OCI-LY7 (cell line): ENCODE measurements around the gene OR2V1. TPM values are rescaled to one million over a fixed set of nuclear protein-coding genes. Genes with fewer than 3 reads are reported as not detected.

Experiments
- BruUV-seq: library from RNA; stranded (reverse); fragments of 400-500 nt; replicated peaks from 2 replicates; lab custom pipeline; 2021; lab: Mats Ljungman, UMichigan
- CTCF ChIA-PET: fragments of 300-600 bp; sonication (Branson Sonifier 250); formaldehyde crosslinking; loops from one replicate; lab custom pipeline; 2022; ENCODE audit warnings: antibody characterized with exemption; ENCODE audit not compliant: unreplicated experiment; lab: Charles Lee
- POLR2A ChIA-PET: fragments of 300-600 bp; sonication (Branson Sonifier 250); formaldehyde crosslinking; loops from one replicate; lab custom pipeline; 2022; ENCODE audit warnings: antibody characterized with exemption; lab: Charles Lee
- DNase-seq: peaks from one replicate; pipeline ENCODE4 v3.0.0-alpha.2; 2015; ENCODE audit warnings: low spot score
- H2AFZ ChIP-seq: fragments of 200-600 bp; sonication (generic), shearing (Covaris generic); 2 replicates; pipeline ENCODE4 v1.6.1; 2014; ENCODE audit warnings: mild to moderate bottlenecking, antibody characterized with exemption, low read length, moderate library complexity
- H3K27ac ChIP-seq: fragments of 200-600 bp; sonication (generic); 2 replicates; pipeline ENCODE4 v1.5.1; 2014; ENCODE audit warnings: mixed run types, low read depth, mild to moderate bottlenecking, moderate library complexity, low read length, inconsistent platforms; ENCODE audit not compliant: poor library complexity, severe bottlenecking
- H3K36me3 ChIP-seq: fragments of 200-600 bp; sonication (generic); 2 replicates; pipeline ENCODE4 v1.6.1; 2014; ENCODE audit warnings: mild to moderate bottlenecking, antibody characterized with exemption, low read length, moderate library complexity, mixed read lengths; ENCODE audit not compliant: insufficient read depth
- H3K4me1 ChIP-seq: fragments of 200-600 bp; sonication (generic); 2 replicates; pipeline ENCODE4 v1.5.1; 2014; ENCODE audit warnings: mild to moderate bottlenecking, low read length; ENCODE audit not compliant: insufficient read depth, poor library complexity, severe bottlenecking
- H3K4me2 ChIP-seq: fragments of 200-600 bp; sonication (generic); 2 replicates; pipeline ENCODE4 v1.6.1; 2014; ENCODE audit warnings: mild to moderate bottlenecking, low read length
- H3K4me3 ChIP-seq: fragments of 200-600 bp; sonication (generic); 2 replicates; pipeline ENCODE4 v1.5.1; 2014; ENCODE audit warnings: mild to moderate bottlenecking, low read depth, low read length; ENCODE audit not compliant: poor library complexity, severe bottlenecking
- H3K79me2 ChIP-seq: fragments of 200-600 bp; sonication (generic); 2 replicates; pipeline ENCODE4 v1.6.1; 2016; ENCODE audit warnings: low read depth, mild to moderate bottlenecking, low read length, moderate library complexity, mixed read lengths; ENCODE audit not compliant: insufficient read depth
- H3K9me2 ChIP-seq: fragments of 200-600 bp; sonication (generic); 2 replicates; pipeline ENCODE4 v1.6.1; 2016; ENCODE audit warnings: mild to moderate bottlenecking, low read length, mixed read lengths; ENCODE audit not compliant: insufficient read depth
- H3K9me3 ChIP-seq: fragments of 200-600 bp; sonication (generic); 2 replicates; pipeline ENCODE4 v1.6.1; 2014; ENCODE audit warnings: mild to moderate bottlenecking, mixed run types, low read length, mixed read lengths
- H4K20me1 ChIP-seq: fragments of 200-600 bp; sonication (generic); 2 replicates; pipeline ENCODE4 v1.6.1; 2014; ENCODE audit warnings: mild to moderate bottlenecking, antibody characterized with exemption, low read length, moderate library complexity, mixed read lengths; ENCODE audit not compliant: insufficient read depth
- EZH2phosphoT487 ChIP-seq: fragments of 200-600 bp; sonication (generic); IDR thresholded peaks from 2 replicates; pipeline ENCODE4 v1.6.1; 2018; ENCODE audit warnings: low read depth, borderline replicate concordance, mild to moderate bottlenecking, mixed run types, antibody characterized with exemption, low read length, moderate library complexity, mixed read lengths
- intact Hi-C: fragments of 100-400 bp; cut with micrococcal nuclease; formaldehyde crosslinking; loops from one replicate; pipeline ENCODE4 v1.10.0; 2022; ENCODE audit not compliant: unreplicated experiment
- total RNA-seq, 2 experiments: library from RNA; depleted of rRNA in 1 of 2; stranded (reverse); fragments of >200 nt in 1 of 2; shearing (Covaris generic) in 1 of 2; gene quantifications; 2 replicates each; pipeline ENCODE4 v1.2.3, GENCODE V29; 2014 to 2022
- TF ChIP-seq, protein P1 (sequence below): fragments of 200-600 bp; sonication (generic); conservative IDR thresholded peaks from 2 replicates; pipeline ENCODE4 v1.5.1; 2014; ENCODE audit warnings: mild to moderate bottlenecking, antibody characterized with exemption, low read length, moderate library complexity, mixed read lengths

OR2V1 gene
- total RNA-seq, 2 experiments from 2014 or later = not detected

DNA sequence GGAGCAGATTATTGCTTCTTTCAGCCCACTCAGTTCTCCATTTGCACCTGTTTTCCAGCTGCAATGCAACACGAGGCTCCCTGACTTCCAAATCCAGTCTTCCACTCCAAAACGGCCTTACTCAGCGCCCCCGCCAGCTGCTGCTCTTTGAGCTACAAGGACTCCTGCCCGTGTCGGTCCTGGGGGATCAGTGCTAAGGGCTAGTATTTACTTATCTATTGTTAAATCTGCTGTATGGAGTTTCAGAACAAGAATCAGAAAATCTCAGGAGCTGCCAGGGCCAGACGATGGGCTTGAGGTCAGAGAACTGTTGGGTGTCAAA, 44.1 kb downstream of the OR2V1 start:
- H2AFZ ChIP-seq = no peak overlapping the region
- no peak for TF ChIP-seq EZH2phosphoT487
- TF ChIP-seq, protein P1, sequence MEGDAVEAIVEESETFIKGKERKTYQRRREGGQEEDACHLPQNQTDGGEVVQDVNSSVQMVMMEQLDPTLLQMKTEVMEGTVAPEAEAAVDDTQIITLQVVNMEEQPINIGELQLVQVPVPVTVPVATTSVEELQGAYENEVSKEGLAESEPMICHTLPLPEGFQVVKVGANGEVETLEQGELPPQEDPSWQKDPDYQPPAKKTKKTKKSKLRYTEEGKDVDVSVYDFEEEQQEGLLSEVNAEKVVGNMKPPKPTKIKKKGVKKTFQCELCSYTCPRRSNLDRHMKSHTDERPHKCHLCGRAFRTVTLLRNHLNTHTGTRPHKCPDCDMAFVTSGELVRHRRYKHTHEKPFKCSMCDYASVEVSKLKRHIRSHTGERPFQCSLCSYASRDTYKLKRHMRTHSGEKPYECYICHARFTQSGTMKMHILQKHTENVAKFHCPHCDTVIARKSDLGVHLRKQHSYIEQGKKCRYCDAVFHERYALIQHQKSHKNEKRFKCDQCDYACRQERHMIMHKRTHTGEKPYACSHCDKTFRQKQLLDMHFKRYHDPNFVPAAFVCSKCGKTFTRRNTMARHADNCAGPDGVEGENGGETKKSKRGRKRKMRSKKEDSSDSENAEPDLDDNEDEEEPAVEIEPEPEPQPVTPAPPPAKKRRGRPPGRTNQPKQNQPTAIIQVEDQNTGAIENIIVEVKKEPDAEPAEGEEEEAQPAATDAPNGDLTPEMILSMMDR = no peak
- H3K9me2 ChIP-seq = no peaks in the 10 kb centered on the region
- DNase-seq = no peak
- no peak overlapping the region for H3K27ac ChIP-seq
- H3K9me3 ChIP-seq = 0 out of 2 replicates have a peak, but pooled peaks cover 5% of the 10 kb centered on the region
- intact Hi-C loops = no loop called here
- no peaks in the 10 kb centered on the region for H3K36me3 ChIP-seq
- BruUV-seq = no TSS peak
- ChIA-PET CTCF (no interaction called here), POLR2A (no interaction called here)
- no peaks in the 10 kb centered on the region for H3K4me1 ChIP-seq
- H3K79me2 ChIP-seq = no peaks in the 10 kb centered on the region
- no peak overlapping the region for H3K4me3 ChIP-seq
- H4K20me1 ChIP-seq = no peaks in the 10 kb centered on the region
- no peak overlapping the region for H3K4me2 ChIP-seq

DNA sequence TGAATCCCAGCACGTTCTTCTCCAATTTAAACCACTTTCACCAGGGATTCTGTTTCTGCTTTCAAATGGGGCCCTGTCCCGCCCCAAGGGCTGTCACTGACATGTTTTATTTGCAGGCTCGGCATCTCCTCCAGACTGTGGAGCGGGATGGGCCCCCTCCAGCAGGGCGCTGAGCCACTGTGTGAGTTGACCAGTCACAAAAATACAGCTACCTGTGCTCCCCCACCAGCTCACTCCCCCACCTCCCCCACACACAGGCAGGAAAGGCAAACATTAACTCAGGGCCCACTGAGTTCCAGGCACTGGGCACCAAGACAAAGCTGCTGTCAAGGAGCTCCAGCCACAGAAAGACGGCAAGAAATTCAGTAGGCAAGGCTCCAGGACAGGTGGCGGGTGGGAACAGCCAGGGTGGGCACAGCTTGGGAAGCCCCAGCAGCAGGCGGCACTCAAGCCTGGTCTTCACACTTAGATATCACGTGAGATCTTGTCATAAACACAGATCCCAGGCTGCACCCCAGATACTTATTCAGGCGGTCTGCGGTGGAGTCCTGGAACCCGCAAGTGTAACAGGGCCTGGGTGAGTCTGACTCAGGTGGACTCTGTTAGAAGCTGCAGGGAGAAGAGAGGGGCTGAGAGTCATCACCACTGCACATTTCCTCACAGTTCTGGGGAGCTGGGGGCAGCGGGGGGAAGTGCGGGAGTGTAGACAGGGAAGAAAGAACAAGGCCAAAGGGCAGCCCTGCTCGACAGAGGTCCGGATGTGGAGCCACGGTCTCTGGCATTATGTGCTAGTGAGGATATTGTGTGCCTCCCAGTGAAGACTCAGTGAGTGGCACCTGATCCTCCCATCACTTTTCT, 44.7 kb downstream of the OR2V1 start:
- H3K4me2 ChIP-seq = no peak overlapping the region

More for the DNA sequence above, 44.7 kb downstream of the OR2V1 start:
- CTCF ChIA-PET = interaction anchor here (0.5 kb wide), 1 partner anchor 75 kb away, joined by 3 read pairs; no protein-coding TSS in a partner anchor
- Histone ChIP-seq H3K4me3 (no peak overlapping the region), H3K9me3 (0 out of 2 replicates have a peak, but pooled peaks cover 5% of the 10 kb centered on the region), H2AFZ (no peak overlapping the region), H3K9me2 (no peaks in the 10 kb centered on the region), H3K36me3 (no peaks in the 10 kb centered on the region), H3K79me2 (no peaks in the 10 kb centered on the region), H3K27ac (no peak overlapping the region), H4K20me1 (no peaks in the 10 kb centered on the region), H3K4me1 (no peaks in the 10 kb centered on the region)
- no TSS peak for BruUV-seq
- POLR2A ChIA-PET = no interaction called here
- TF ChIP-seq EZH2phosphoT487 = no peak
- TF ChIP-seq, protein P1 = no peak
- no peak for DNase-seq
- intact Hi-C loops = no loop called here
